ENCODE measurements around the gene RPSA. TPM values are rescaled to one million over a fixed set of nuclear protein-coding genes. Genes with fewer than 3 reads are reported as not detected.
"Not testable (repeated sequence)": the region's sequence is repeated elsewhere in the genome, so short reads cannot be mapped to it uniquely, and the experiment has no call there.

RPSA gene
- total RNA-seq, 1 donor from 2014 or later, result 3,451 TPM

- Histone ChIP-seq H3K27me3 (ENCODE audit: control insufficient read depth, insufficient read depth, low read length) (no peaks in the 10 kb centered on the region), H3K4me3 (ENCODE audit: low read depth, low read length) (no peak overlapping the region), H3K36me3 (ENCODE audit: control insufficient read depth, insufficient read depth, low read length) (peaks cover 16% of the 10 kb centered on the region)
- TF ChIP-seq CTCF (IDR thresholded peaks at IDR 0.05; ENCODE audit: insufficient read depth, low read length, severe bottlenecking), result no peak
- no peak for DNase-seq (ENCODE audit: low read depth)
- no peak for FAIRE-seq
These were observed 7.3 kb downstream of the RPSA start for GRCh38 chr3:39413691-39414420.

DNA sequence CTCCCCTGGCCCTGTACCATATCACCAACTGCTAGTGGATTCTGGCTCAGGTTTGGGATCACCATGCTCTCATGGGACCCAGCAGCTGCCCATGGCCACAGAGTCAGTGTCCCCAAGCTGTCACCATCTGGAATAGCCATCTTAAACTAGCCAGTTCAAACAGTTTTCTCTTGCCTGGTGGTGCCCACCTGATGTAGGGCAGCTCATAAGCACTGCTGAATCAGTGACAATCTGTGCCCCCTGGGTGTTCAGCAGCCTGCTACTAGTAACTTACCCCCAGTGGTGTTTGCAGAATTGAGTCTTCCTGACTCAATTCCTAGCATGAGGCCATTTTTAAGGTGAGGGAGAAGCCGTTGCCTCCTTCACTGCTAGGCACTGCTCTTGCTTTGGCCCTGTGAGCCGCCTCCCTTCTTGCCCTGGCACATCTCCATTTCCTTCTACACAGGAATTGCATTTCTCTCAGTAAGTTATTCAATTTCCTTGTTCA, 7.9 kb downstream of the RPSA start:
- FAIRE-seq (no peak), DNase-seq (ENCODE audit: low read depth) (no peak)
- Histone ChIP-seq H3K4me3 (ENCODE audit: low read depth, low read length) (no peak overlapping the region), H3K36me3 (ENCODE audit: control insufficient read depth, insufficient read depth, low read length) (peaks cover 16% of the 10 kb centered on the region), H3K27me3 (ENCODE audit: control insufficient read depth, insufficient read depth, low read length) (no peaks in the 10 kb centered on the region)
- TF ChIP-seq CTCF (IDR thresholded peaks at IDR 0.05; ENCODE audit: insufficient read depth, low read length, severe bottlenecking), result no peak

DNA sequence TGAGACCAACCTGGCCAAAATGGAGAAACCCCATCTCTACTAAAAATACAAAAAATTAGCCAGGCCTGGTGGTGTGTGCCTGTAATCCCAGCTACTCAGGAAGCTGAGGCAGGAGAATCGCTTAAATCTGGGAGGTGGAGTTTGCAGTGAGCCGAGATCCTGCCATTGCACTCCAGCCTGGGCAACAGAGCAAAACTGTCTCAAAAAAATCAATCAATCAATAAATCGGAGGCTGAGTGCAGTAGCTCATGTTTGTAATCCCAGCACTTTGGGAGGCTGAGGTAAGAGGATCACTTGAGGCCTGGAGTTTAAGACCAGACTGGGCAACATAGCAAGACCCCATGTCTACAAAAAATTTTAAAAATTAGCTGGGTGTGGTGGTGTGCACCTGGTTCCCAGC, 8.8 kb downstream of the RPSA start:
- DNase-seq (ENCODE audit: low read depth), result not testable (repeated sequence)

DNA sequence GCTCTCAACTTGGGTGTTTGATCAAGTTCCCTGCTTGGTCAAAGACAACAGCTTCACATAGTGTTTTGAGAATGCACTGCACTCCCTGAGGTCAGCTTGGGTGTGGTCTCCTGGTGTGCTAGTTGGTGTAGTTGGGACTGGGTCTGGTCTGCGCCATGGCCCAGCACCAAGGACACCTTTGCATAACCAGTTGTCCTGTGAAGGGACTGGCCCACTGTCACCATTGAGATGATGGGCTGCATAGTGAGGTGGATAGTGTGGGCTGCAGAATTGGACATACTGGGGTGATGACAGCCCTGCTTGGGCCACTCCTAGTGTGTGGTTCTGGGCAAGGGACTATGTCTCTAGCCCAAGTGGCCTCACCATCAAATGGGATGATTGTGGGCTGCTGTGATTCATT, 9.5 kb downstream of the RPSA start:
- FAIRE-seq (no peak), DNase-seq (ENCODE audit: low read depth) (no peak)
- no peak overlapping the region for H3K4me3 ChIP-seq (ENCODE audit: low read depth, low read length)
- H3K27me3 ChIP-seq (ENCODE audit: control insufficient read depth, insufficient read depth, low read length), result no peaks in the 10 kb centered on the region
- no peak for TF ChIP-seq CTCF (IDR thresholded peaks at IDR 0.05; ENCODE audit: insufficient read depth, low read length, severe bottlenecking)
- peaks cover 10% of the 10 kb centered on the region for H3K36me3 ChIP-seq (ENCODE audit: control insufficient read depth, insufficient read depth, low read length)

More for the DNA sequence above, 8.8 kb downstream of the RPSA start:
- FAIRE-seq; H3K4me3 ChIP-seq (ENCODE audit: low read depth, low read length); H3K27me3 ChIP-seq (ENCODE audit: control insufficient read depth, insufficient read depth, low read length): not testable (repeated sequence)
- peaks cover 12% of the 10 kb centered on the region for H3K36me3 ChIP-seq (ENCODE audit: control insufficient read depth, insufficient read depth, low read length)

- not testable (repeated sequence) for H3K27me3 ChIP-seq (ENCODE audit: control insufficient read depth, insufficient read depth, low read length); DNase-seq (ENCODE audit: low read depth); H3K36me3 ChIP-seq (ENCODE audit: control insufficient read depth, insufficient read depth, low read length); H3K4me3 ChIP-seq (ENCODE audit: low read depth, low read length); FAIRE-seq
These were observed 10.5 kb downstream of the RPSA start for GRCh38 chr3:39416998-39417397.

GRCh38 chr3:39418556-39419225, 12.2 kb downstream of the RPSA start:
- FAIRE-seq; H3K36me3 ChIP-seq (ENCODE audit: control insufficient read depth, insufficient read depth, low read length); H3K4me3 ChIP-seq (ENCODE audit: low read depth, low read length); DNase-seq (ENCODE audit: low read depth); H3K27me3 ChIP-seq (ENCODE audit: control insufficient read depth, insufficient read depth, low read length): not testable (repeated sequence)

GRCh38 chr3:39419742-39420315, 13.3 kb downstream of the RPSA start:
- Histone ChIP-seq H3K27me3 (ENCODE audit: control insufficient read depth, insufficient read depth, low read length) (no peaks in the 10 kb centered on the region), H3K4me3 (ENCODE audit: low read depth, low read length) (no peak overlapping the region), H3K36me3 (ENCODE audit: control insufficient read depth, insufficient read depth, low read length) (no peaks in the 10 kb centered on the region)
- no peak for FAIRE-seq
- DNase-seq (ENCODE audit: low read depth), result peak; percentile 26
- TF ChIP-seq CTCF (IDR thresholded peaks at IDR 0.05; ENCODE audit: insufficient read depth, low read length, severe bottlenecking), result no peak
